Measurements from ENCODE around the gene TNFRSF11A. TPM values are rescaled to one million over a fixed set of nuclear protein-coding genes. Genes with fewer than 3 reads are reported as not detected.

The TNFRSF11A gene
- total RNA-seq, result 23.1 and 42.5 TPM in 2 replicates

DNA sequence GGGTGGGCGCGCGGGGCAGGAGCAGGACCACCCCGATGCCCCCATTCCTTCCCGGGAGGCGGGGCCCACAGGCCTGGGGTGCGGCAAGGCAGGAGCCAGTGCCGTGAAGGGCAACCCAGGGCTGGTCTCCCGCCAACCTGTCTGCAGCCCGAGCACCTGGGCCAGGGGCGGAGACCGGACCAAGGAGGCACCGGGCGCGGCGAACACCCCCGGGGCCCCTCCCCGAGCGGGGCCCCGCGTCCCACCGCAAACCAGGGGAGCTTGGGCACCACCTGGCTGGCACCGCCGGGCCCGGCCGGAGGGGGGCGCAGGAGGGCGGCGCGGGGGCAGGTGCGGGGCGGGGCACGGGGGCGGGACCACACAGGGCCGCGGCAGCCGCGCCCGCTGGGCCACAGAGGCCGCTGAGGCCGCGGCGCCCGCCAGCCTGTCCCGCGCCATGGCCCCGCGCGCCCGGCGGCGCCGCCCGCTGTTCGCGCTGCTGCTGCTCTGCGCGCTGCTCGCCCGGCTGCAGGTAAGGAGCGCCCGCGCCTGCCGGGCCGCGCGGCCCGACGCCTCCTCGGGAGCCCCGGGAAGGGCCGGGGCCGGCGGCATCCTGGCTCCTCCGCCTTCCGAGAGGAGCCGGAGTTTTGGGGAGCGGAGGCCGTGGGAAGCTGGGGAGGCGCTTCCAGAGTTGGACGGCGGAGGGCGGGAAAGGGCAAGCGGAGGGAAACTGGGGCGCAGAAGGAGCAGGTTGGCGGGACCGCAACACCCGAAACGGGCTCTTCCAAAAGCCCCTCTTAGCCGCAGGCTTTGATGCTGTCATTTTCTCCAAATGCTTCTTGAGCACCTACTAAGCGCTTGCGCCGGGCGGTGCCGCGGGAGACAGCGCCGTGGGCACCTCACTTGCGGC is at the start of gene TNFRSF11A:
Gene TNFRSF11A (plus strand): TSS at position 394 of the 889 bp plus-strand sequence. CDS start 43 bp downstream, at position 437.
- peak in 1 of 2 donors; percentile 70 for DNase-seq (ENCODE audit: low read depth in 2 of 2)

DNA sequence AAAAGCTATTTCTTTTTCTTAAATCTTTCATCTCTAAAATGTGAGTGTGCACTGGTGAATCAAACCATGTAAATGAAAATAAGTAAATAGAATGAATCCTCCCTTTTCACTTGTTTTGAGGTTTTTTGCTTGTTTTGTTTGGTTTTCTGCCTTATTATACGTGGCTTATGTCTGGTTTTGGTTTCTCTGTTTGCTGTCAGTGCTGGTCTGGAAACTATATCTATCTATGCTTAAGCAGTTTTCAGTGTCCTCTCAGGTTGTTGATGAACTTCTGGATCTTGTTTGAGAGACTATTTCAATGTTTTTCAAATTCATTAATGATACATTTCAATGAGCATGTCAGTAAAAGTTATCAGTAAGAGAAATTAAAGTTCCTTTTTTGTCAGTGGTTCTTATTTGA is 48.1 kb upstream of the TNFRSF11A start:
- no peak for DNase-seq (ENCODE audit: low read depth in 2 of 2)

DNA sequence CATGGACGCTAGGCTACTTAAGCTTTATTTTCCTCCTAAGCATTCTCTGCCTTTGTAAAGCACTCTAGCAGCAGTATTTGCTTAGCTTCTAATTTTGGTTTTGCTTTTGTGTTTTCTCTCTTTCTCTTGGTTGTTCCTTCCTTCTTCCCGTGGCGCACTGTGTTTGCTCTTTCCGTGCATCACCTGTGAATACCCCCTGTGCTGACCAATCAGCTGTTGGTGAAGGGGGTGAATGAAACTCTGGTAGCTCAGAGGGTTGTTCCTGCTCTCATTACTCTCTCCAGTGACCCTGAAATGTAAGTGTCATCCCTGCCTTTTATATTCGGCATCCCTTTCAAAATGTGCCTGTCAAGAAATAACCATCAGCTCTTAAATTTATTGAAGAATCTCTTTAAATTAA is 45.5 kb upstream of the TNFRSF11A start:
- DNase-seq (ENCODE audit: low read depth in 2 of 2), result no peak

DNA sequence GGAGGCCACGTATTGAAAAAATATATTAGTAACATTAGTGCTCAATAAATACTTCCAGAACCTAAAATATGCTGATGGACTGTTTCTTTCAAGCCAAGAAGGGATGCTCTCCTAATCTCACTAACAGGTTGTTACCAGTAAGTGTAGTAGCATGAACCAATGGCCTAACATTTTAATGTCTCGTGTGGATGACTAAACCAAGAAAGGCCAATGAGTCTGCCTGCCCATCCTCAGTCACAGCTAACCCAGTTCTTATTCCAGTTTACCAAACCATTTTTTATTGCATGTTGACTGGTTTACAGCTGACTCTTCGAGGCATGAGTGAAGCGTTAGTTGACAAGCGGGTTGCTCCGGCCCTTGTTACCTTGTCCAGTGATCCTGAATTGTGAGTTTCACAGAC is 45.1 kb upstream of the TNFRSF11A start:
- DNase-seq (ENCODE audit: low read depth in 2 of 2), result no peak

DNA sequence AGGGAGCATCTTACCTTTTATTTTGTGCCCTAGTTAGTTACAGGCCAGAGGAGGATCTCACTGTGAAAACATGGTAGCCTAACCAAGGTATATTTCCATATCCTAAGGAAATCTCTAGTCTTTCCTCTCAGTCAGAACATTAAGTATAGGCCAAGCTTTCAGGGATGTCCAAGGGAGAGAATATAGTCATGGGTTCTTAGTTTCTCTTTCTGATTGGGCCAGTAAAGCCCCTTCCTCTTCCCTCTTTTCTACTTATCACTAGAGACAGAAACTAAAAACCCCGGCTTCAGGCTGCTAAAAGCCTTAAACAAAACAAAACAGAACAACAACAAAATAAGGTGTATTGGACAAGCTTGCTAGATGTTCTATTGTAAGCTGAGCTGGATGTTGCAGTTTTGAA is 44.3 kb upstream of the TNFRSF11A start:
- no peak for DNase-seq (ENCODE audit: low read depth in 2 of 2)

DNA sequence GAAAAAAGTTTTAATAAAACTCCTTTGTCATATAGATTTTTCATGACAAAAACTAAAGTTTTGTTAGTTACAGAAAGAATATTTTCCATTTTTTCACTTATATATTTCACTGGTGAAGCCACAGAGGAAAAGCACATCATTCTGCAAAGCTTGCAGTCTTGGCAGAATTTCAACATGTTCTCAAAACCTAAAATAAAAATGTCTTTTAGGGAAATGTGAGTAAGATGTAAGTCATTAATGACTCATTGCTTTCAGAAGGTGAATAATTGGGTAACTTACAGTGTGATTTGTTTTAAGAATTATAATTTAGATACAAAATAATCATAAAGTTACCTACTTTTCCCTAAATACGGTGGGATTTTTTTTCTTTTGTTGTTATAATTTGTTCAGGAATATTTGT is 43.4 kb upstream of the TNFRSF11A start:
- DNase-seq (ENCODE audit: low read depth in 2 of 2), result peak; percentile 4 to 81

DNA sequence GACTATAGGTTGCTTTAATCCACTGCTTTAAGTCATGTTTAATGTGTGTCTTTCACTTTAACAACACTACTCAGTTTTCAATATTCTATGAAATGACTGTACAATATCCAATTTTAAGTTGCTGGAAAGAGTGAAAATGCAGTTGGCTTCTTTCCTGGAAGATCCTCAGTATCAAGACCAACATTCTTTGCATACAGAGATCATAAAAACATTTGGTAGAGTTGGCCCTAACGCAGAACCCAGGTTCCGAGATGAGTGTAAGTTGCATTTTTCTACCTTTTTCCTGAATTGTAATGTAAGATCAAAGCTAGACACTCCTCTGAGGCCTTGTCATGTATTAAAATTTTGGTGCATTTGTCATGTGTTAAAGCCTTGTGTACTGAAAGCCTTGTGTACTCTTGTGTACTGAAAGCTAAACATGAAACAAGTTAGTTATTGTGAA is 42.9 kb upstream of the TNFRSF11A start:
- peak in 1 of 2 donors; percentile 24 for DNase-seq (ENCODE audit: low read depth in 2 of 2)

DNA sequence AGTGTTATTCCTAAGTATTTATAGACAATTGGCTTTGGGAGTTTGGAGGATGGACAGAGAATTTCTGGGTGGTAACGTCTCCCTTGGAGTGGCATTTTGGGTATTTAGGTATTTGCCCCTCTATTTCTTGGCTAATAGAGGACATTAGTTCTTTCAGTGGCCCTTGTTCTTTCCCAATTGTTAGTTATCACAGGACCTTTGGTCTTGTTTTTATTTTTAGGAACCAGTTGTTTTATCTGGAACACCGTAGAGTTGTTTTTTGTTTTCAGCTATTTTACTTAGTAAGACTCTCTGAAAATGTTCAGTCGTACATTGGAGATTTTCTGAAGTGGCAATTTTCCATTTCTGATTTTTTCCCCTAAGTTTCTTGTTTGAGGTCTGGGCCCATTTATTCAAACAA is 40.5 kb upstream of the TNFRSF11A start:
- DNase-seq (ENCODE audit: low read depth in 2 of 2), result no peak

DNA sequence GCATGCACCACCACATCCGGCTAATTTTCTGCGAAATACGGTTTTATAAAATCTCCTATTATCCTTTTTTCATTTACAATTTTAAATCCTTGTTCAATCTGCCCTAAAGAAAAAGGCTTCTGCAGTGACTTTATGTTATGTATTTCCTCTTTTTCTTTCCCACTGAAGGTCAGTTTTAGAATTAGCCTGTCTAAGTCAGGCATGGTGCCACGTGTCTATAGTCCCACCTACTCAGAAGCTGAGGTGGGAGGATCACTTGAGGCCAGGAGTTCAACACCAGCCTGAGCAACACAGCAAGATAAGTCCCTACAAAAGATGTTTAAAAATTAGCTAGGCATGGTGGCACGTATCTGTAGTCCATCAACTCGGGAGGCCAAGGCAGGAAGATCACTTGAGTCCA is 39.8 kb upstream of the TNFRSF11A start:
- DNase-seq (ENCODE audit: low read depth in 2 of 2), result no peak

DNA sequence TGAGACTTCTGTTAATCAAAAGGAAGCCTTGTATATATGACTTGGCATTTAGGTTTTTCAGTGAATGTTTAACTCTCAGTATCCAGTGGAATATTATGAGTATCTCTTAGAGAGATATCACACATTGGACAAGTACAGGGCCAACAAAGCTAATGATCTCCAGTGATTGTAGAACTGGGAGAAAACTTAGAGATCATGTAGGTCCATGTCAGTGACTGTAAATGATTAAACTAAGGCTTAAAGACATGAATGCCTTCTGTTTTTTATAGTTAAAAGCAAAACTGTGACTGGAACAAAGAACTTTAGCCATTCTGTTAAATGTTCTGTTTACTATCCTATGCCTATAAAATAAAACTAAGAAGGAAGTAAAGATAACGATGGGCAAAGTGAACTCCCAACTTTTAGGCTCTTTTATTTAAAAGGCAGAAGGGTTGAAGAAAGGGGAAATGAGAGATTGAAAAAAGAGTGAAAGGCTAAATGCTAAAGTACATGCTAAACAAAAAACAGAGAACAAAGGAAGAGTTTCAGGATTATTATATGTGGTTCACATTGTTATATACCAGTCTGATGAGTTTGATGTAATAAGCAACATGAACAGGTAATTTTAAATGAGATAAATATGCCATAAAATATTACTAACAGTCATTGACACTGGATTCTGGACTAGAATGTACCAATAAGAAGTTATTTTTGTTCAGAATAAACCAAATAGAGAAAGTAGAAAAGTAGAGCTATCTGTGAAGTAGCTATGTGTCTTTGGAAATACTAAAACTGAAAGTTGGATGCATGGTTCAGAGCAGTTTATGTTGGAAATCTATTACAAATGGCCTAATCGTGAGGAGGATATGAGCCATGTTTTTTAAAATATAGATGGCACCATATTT is 37.1 kb upstream of the TNFRSF11A start:
- DNase-seq (ENCODE audit: low read depth in 2 of 2), result no peak

DNA sequence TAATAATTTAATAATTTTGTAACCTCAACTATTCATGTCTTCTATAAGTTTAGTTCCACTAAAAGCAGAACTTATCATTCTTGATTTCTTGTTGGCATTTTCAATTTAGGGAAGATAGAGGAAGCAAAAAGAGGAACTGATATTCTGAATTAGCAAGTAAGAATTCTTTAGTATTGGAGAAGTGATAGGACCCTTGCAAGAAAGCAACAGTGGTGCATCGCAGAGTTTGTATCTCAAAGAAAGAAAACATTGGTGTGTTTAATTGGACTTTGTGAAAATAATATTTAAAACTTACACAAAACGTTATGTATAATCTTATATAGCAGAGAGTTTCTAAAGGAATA is 36.5 kb upstream of the TNFRSF11A start:
- no peak for DNase-seq (ENCODE audit: low read depth in 2 of 2)

DNA sequence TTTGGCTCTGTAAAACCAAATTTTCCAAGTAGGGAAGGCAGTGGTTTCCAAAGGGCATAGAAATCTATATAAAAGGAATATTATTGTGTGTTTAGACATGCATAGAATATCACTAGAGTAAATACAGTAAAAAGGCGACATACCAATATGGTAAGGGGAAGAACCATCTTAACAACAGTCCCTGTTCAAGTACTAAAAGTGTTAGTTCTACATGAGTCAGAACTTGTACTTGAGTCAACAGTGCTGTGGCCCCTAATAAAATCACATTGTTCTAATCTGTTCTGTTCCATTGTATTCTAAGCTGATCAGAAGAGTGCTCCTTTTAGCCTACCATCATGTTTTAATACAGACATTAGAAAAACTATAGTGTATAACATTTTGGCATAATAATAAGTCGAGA is 36.1 kb upstream of the TNFRSF11A start:
- DNase-seq (ENCODE audit: low read depth in 2 of 2), result peak in 1 of 2 donors; percentile 1

DNA sequence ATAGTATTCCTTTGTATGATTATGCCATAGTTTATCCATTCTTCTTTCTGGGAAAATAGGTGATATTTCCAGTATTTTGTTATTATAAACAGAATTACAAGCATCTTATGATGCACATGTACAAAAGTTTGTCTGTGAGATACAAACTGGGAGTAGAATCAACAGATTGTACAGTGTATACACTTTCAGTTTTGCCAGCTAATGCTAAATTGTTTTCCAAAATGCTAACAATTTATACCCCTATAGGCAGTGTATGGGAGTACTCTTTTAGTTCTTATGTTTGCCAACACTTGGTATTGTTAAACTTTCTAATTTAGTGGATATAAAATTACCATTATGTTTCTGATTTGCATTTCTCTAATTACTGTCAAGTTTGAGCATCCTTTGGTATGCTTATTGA is 31.0 kb upstream of the TNFRSF11A start:
- no peak for DNase-seq (ENCODE audit: low read depth in 2 of 2)

DNA sequence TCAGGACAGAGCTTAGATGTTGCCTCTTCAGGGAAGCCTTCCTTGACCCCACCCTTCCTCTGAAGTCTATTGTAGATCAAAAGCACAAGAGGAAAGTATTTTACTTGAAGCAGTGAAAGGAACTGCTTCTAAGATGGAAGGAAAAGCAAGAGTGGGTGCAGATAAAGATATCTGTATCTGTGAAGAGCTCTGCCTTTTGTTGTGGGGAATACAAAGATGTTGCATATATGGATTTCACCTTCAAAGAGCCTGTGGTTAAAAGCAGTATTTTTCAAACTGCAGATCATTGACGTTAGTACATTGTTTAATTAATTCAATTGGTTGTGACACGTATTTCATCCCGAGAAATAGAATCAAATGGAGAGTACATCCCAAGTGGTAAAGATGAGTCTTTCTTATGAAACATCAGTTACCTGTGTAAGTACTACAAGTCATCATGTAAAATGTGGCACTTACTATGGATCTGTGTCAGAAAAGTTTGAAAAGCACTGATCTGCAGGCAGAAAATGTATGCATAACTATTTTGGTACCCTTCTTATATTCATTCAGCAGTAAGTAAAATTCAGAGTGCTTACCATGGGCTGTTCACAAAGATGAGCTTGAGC is 24.6 kb upstream of the TNFRSF11A start:
- DNase-seq (ENCODE audit: low read depth in 2 of 2), result no peak

DNA sequence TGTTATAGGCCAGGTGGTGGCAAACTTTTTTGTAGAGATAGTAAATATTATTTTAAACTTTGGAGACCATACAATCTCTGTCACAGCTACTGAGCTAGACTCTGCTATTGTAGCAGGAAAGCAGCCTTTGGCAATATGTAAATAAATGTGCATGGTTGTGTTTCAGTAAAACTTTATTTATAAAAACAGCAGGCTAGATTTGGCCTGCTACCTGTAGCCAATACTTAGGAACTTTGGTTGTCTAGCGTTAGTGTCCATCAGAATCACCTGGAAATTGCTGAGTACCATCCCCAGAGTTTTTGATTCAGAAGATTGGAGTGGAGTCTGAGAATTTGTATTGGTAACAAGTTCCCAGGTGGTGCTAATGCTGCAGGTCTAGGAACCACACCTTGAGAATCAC is 23.8 kb upstream of the TNFRSF11A start:
- DNase-seq (ENCODE audit: low read depth in 2 of 2), result no peak

DNA sequence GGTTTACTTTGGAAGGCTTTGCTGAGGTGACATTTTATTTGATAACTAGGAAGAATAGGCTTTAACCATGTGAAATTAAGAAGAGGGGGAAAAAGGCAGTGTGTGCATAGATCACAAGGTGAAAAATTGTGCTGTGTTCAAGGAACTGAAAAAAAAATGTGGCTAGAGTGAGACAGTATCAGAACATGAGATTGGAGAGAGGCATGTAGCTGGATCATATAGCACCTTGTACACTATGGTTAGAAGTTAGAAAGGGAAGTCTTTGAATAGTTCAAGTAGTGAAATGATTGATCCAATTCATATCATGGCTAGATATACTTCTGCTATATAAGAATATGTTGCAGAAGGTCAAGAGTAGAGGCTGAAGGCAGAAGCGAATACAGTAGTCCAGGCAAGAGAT is 12.3 kb upstream of the TNFRSF11A start:
- DNase-seq (ENCODE audit: low read depth in 2 of 2), result no peak

DNA sequence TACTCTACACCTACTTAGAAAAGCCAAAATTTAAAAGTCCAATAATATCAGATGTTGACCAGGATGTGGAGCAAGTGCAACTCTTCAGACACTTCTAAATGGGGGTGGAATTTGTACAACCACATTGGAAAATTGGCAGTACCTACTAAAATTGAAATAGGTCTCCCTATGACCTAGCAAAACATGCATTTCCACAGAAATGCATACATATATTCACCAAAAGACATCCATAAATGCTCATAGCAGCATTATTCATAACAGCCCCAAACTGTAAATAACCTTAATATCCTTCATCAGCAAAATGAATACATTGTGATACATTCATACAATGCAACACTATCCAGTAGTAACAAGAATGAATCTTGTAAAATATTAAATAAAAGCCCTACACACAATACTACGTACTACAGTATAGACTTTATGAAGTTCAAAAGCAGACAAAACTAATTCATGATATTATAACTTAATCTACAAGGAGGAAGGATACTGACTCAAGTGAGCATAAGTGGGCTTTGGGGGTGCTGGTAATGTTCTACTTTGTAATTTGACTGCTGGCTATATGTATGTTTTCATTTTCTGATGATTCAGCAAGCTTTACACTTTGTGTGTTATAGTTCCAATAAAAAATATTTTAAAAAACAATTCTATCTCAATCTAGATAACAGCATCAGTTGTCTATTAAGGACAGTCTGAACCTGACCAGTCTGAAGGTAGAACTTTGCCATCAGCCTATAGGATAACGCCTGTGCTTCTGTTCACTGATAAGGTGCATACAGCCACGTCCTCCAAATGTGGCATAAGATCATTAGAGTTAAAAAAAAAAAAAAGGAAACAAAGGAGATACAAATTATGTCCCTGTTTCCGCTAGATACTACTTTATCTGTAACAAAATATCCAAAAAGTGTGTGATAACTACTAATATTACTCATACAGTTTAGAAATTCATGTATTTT is 6.6 kb upstream of the TNFRSF11A start:
- DNase-seq (ENCODE audit: low read depth in 2 of 2), result no peak

DNA sequence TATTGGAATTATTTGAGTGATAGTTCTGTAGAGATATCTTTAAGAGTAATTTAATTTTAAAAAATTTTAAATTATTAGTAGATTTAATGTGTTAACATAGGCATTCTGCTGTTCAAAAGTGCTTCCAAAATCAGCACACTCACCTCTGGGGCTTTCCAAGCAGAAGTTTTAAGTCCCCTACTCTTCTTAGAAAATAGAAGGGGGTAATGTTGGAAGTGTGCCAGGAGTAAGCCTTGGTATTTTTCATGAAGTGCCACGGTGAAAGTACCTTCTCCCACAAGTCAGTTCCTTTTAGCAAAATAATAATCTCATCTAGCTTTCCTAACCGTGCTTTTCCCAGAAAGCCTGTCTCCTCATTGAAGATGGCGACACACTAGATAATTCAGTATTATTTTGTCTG is 3.9 kb upstream of the TNFRSF11A start:
- no peak for DNase-seq (ENCODE audit: low read depth in 2 of 2)

DNA sequence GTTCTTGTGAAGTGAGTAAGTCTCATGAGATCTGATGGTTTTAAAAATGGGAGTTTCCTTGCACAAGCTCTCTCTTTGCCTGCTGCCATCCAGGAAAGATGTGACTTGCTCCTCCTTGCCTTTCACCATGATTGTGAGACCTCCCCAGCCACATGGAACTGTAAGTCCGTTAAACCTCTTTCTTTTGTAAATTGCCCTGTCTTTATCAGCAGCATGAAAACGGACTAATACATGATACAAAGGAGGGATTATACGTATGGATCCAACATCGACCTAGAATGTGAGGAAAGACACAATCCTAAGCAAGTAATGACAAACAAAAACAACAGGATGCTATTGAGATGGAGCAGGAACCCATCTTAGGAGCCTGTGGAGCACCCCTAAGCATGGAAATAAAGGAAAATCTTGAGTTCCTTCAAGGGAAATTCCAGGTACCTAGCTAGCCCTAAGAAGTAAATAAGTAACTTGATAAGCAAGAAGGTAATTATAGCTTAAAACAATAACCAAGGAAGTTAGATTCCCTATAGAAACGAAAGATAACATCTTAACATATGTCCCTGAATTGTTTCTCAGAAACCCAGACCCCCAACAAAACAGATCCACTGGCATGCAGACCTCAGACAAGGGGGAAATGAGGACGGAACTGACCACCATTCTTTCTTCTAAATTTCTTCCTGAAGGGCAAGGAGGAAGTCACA is 1.5 kb upstream of the TNFRSF11A start:
- no peak for DNase-seq (ENCODE audit: low read depth in 2 of 2)

DNA sequence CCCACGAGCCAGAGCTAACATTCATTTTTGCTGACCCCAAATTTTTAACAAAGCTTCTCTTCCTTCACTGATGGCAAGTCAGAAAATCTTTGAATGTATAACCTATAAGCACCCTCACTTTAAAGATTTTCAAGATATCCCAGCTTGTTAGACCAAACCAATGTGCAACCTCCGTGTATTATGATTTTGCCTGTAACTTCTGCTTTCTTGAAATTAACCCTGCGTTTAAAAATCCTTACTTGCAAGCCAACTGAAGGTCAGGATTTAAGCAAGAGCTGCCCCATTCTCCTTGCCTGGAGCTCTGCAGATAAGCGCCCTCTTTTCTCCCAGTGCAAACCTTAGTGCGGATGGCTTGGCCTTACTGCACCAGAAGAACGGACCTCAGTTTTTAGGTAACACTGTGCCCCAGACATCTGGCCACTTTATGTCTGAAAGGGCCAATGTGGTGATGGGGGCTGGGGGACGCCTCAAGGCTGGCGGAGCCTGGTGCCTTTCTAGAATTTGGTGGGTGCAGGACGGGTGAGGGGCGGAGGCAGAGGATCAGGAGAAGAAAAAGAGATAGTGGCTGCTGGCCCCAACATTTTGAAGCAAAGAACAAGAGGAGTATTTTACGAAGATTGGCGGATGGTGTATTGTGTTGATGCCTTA is 805 bp upstream of the TNFRSF11A start:
- DNase-seq (ENCODE audit: low read depth in 2 of 2), result no peak

Measured in dermis microvascular lymphatic vessel endothelial cell (primary cell).